Kidney capillary endothelial cell (primary cell): ENCODE results near the gene AGAP3.
"Not testable (repeated sequence)": the region's sequence is repeated elsewhere in the genome, so short reads cannot be mapped to it uniquely, and the experiment has no call there.

Experiments used
- DNase-seq: peaks from one replicate; pipeline ENCODE4 v3.0.0-alpha.2; 2018; ENCODE audit warnings: low spot score

Gene AGAP3

DNA sequence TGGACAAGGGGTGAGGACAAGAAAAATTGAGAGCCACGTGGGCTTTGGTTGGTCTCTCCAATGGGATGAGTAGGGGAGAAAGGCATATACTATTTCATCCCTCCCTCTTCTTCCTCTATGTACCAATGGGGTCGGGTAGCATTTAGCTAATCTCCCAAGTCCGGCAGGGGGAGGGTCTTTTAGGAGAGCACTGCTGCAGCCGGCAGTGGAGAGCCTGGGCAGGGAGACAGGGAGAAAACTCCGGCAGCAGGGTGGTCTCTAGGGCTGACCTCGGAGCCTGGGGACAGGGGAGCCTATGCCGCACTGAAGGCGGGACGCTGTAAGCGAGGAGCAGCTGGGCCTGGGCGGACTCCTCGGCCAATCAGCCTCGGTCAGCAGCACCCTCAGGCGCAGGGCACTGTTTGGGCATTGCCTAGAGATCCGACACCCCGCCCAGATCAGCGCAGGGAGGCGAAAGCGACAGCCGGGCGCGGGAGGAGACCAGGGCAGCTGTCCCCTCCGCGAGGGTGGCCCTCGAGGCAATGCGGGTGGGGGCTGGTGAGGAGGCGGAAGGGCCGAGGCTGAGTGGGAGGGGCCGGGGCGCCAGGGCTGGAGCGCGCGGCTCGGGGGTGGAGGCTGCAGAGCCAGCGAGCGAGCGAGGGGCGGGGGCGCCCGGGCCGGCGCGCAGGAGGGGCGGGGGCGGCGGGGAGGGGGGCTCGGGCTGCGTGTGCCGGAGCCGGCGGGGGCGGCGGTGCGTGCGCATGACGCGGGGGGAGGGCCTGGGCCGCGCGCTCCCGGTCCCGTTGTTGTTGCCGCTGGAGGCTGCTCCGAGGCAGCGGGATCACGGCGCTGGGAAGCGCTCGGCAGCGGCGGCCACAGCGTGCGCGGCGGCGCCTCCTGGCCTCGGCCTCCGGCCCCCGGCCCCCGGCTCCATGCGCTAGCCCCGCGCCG, at the start of gene AGAP3:
Gene AGAP3 (plus strand): TSS at position 785 of the 930 bp plus-strand sequence. CDS start 267 bp downstream, outside the sequence.
- no peak for DNase-seq

DNA sequence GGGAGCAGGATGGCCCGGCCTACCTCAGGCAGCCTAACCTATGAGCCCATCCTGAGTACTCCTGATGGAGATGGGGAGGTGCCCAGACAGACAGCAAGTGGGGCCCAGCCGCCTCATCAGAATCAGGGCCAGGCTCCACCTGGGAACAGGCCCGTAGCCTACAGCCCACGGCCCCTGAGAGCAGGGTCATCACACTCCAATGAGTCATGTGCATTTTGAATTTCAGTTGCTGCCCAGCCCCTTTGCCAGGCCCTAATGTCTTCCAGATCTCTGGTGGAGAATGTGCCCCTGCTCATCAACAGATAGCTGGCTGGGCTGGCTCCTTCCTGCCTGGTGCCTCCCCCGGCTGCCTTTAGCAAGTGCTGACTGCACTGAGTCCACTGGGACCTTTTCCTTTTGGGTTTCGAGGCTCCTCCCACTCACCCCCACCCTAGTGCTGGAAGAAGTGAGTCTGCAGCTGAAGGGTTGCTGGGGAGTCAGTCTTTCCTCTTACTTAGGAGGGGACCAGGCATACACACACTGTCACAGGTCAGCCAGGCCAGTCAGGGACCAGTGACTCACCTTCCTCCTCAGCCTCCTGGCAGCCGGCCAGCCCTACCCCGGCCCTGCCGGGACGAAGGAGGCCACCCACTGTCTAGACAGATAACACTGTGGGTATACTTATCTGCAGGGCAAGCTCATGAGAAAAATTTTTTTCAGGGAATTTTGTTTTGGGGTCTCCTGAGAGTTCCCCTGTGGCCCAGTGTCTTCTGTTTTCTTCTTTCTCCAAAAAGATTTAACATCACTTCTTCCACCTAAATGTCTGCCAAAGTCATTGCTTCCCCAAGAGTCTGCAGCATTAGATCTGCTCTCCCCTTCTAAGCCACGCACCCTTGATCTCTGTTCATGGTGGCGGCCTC, 47.1 kb upstream of the AGAP3 start:
- DNase-seq, result peak; percentile 100

DNA sequence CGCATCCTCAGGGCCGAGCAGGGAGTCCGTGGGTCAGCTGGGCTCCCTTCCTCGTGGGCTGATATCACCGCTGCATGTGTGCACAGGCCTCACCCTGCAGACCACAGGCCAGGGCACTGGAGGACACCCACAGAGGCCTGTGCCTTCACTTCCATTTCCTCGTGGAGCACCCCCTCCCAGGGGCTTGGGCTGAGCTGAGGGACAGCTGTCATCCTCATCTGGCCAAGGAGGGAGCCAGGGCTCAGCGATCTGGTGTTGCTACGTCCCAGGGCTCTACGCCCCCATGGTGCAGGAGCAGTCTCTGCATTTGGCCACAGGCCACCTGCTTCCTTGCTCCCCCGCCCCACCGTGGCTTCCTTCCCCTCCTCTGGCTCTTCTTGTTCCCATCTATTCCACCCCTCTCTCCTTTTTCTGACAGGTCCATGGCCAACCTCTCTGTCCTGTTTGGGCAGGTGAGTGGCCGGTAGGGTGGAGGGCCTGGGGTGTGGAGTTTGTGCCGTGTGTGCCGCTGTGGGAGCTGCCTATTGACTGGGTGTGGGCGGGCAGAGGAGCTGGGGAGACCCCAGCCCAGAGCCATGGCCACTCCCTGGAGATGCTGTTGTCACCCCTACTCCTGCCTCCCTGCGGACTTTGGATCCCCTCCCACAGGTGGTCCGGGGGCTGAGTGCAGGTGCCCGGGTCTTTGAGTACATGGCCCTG, 46.3 kb upstream of the AGAP3 start:
- DNase-seq, result no peak

DNA sequence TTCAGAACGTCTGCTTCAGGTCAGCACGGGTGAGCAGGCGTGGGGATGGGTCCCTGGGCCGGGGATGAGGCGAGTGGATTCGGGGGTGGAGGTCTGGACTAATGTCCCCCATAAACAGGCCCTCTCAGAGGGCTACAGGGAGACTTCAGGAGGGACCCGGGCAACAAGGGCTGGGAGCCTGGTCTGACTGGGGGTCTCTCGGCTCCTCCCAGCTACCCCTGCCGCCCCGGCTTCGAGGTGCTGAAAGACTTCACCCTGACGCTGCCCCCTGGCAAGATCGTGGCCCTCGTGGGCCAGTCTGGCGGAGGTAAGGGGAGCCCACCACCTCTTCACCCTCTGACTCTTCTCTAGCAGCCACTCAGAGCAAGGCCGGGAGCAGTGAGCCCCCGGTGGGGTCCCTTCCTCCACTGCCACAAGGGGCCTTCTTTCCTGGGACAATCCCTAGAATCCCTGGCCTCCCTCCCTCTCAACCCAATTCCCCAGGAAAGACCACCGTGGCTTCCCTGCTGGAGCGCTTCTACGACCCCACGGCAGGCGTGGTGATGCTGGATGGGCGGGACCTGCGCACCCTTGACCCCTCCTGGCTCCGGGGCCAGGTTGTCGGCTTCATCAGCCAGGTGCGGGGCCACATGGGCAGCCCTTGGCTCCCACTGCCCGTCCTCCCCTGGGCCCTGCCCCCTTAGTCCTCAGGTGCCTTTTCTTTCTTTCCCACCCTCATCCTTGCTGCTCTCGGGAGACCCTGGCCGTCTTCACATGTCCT, 45.5 kb upstream of the AGAP3 start:
- no peak for DNase-seq

DNA sequence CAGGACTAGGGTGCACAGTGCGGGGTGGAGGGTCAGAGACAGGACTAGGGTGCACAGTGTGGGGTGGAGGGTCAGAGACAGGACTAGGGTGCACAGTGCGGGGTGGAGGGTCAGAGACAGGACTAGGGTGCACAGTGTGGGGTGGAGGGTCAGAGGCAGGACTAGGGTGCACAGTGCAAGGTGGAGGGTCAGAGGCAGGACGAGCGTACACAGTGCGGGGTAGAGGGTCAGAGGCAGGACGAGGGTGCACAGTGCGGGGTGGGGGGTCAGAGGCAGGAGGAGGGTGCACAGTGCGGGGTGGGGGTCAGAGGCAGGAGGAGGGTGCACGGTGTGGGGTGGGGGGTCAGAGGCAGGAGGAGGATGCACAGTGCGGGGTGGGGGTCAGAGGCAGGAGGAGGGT, 42.8 kb upstream of the AGAP3 start:
- DNase-seq, result not testable (repeated sequence)

DNA sequence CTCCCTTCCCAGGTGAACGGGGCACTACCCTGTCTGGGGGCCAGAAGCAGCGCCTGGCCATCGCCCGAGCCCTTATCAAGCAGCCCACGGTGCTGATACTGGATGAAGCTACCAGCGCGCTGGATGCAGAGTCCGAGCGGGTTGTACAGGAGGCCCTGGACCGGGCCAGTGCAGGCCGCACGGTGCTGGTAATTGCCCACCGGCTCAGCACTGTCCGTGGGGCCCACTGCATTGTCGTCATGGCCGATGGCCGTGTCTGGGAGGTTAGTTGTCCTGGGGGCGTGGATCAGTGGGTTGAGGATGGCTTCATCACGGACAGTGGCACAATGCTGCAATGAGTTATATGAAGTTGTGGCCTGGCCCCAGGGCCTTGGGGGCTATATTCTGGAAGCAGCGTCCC, 42.3 kb upstream of the AGAP3 start:
- DNase-seq, result no peak

DNA sequence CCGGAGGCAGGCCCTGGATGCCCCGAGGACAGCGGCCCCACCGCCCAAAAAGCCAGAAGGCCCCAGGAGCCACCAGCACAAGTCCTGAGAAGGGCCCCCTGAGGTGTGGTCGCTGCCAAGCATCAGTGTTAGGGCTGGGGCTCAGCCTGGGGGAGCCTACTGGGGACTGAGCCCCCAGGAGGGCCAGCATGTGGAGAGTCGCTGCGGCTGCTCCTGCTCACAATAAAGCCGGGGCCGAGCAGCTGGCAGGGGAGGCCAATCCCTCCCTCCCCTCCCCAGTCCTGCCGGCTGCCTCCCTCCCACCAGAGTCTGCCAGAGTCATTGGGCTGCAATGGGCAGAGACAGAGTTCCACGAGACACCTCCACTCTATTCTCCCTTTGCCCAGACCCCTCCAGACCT, 41.0 kb upstream of the AGAP3 start:
- DNase-seq, result no peak

DNA sequence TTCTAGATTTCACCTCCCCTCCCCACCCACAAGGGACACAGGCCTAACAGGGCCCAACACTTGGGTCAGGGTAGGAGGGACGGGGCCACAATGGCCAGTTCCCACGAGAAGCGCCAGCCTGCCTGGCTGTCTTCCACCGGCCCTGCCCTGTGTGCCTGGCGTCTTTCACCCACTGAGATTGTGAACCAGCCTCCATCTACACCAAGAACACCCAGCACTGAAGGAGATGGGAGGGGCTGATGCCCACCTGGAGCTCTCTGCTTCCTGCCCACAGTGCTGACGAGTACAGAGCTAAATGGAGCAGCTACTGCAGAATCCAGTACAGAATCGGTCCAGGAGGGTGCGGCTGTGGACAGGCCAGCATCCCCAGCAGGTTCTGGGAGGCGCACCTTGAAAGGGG, 40.3 kb upstream of the AGAP3 start:
- DNase-seq, result no peak

DNA sequence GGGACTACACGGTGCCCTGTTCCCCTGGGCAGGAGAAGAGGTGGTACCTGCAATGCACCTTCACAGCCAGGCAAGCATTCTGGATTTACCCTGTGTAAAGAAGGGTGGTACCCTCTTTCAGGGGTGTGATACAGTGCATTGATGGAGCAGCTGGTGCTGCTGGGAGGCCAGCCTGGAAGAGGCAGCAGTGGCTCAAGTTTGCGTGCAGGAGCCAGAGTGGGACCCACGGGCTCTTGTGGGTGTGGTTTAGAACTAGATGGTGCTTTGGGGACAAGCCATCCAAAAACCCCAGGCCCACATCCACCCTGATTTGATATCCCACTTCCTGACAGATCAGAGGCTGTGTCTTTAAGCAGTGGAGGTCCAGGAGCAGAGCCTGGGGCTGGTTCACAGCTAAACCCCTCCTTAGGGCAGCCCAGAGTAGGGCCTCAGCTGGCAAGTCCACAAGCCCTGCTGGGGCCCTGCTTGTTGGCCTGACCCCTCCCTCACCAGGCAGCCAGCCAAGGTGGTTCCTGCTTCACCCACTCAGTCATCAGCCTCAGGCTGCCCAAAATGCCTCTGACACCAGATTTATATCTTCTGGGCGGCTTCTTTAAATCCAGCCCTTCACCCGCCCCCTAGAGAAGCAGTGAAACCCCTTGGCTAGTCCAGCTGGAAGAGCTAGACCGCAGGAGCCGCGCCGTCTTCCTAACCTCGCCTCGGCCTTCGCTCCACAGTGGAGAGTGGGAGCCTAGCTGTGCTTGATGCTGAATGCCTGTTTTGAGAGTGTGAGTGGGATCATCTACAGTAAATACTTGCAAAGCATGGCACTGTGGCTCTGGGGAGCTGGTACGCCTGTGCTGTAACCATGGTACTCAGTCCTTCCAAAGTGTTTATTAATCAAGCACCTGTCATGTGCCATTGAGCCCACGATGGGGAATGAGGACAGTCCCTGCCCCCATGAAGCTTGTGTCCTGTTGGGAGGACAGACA, 39.4 kb upstream of the AGAP3 start:
- DNase-seq, result no peak

DNA sequence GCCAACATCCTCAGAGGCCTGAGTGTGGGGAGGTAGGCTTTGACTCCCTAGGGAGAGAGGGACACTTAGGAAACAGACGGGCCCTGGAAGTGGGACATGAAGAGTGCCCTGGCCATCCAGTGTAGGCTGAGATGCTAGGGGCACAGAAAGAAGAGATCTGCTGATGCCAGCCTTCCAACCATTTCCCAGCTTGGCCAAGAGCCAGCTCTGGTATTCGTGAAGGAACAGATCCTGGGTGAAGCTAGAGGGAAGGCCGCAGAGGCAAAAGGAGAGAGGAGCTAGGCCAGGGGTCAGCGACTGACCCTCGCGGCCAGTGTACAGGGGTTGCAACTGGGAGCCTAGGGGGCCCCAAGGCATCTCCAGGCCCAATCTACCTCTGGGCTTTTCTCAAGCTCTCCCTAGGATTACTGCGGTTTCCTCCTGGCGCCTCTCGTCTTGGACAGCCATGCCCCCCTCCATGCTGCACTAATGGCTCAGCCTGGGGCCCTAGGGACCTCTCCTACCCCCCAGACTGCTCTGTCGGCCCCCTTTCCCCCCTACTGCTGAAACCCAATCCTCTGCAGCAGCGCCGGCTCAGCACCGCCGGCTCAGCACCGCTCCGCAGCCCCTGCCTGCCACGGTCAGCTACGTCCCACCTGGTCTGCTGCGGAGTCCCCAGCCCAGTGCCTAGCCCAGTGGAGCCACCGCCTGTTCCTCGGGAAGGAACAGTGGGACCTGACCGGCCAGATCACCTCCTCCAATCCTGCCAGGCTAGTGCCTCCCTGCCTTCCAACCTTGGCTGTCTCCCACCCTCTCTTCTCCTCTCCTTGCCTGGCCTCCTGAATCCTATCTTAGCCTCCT, 38.1 kb upstream of the AGAP3 start, which contains the start of gene ASIC3:
Gene ASIC3 (plus strand): TSS at position 556 of the 840 bp plus-strand sequence. CDS start 355 bp downstream, outside the sequence.
- DNase-seq, result no peak

DNA sequence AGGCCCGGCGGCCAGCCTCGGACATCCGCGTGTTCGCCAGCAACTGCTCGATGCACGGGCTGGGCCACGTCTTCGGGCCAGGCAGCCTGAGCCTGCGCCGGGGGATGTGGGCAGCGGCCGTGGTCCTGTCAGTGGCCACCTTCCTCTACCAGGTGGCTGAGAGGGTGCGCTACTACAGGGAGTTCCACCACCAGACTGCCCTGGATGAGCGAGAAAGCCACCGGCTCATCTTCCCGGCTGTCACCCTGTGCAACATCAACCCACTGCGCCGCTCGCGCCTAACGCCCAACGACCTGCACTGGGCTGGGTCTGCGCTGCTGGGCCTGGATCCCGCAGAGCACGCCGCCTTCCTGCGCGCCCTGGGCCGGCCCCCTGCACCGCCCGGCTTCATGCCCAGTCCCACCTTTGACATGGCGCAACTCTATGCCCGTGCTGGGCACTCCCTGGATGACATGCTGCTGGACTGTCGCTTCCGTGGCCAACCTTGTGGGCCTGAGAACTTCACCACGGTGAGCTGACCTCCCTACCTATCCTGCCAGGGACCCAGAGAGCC, 37.3 kb upstream of the AGAP3 start:
- DNase-seq, result no peak

DNA sequence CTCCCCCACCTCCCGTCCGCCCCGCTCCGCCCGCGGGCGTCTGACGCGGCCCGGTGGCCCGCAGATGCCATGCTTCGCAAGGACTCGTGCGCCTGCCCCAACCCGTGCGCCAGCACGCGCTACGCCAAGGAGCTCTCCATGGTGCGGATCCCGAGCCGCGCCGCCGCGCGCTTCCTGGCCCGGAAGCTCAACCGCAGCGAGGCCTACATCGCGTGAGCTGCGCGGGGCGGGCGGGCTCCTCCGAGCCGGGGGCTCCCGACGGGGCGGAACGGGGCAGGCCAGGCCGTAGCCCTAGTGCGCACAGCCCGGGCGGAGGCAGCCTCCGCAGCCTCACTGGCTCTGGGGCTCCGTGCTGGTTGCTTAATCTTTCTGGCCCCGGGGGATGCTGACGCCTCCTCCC, 35.2 kb upstream of the AGAP3 start:
- DNase-seq, result peak; percentile 62

DNA sequence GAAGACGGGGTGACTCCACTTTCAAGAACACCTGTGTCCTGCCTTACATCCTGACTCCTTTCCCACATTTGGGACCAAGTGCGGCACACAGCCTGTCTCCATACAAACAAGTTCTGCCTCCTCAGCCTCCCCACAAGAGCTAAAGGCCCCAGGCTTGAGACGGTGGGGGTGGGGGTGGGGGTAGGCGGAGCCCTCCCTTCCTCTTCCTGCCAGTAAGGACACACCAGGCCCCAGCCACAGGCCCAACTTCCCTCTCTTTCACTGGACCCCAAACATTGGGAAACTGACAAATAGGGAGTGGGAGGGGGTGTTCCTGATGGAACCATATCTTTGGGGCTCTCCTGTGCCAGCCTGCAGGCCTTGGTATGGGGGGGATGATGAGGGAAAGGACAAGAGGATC, 33.2 kb upstream of the AGAP3 start:
- DNase-seq, result no peak

DNA sequence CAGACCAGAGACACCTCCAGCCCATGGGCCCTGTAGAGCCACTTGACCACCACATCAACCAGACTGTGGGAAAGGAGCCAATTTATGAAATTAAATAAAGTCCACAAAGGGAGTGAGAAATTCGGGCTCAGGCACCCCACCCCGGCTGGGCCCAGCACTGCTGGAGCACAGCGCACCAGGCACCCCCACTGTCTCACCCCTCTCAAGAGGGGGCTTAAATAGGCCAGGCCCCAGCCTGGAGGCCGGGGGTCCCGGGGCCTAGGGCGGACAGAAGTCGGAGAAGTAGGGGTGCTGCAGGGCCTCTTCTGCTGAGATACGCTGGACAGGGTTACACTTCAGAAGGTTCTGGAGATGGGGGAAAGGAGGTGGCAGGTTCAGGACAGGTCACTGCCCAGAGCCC, 32.5 kb upstream of the AGAP3 start:
- DNase-seq, result no peak

DNA sequence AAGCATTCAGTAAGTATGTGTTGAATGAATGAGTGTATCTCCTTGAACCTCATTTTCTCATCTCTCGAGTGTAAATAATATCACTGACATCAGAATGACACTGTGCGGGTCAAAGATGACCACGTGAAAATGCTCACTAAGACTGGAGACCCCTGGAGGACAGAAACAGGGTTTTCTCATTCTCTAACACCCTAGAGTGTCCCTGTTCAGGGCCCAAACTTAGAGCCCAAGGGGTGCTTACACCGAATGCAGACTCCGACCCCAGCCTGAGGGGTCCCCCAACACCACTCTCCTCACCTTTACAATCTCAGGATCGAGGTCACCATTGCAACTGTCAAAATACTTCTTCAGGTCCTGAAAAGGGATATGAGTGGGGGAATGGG, 30.0 kb upstream of the AGAP3 start:
- no peak for DNase-seq

DNA sequence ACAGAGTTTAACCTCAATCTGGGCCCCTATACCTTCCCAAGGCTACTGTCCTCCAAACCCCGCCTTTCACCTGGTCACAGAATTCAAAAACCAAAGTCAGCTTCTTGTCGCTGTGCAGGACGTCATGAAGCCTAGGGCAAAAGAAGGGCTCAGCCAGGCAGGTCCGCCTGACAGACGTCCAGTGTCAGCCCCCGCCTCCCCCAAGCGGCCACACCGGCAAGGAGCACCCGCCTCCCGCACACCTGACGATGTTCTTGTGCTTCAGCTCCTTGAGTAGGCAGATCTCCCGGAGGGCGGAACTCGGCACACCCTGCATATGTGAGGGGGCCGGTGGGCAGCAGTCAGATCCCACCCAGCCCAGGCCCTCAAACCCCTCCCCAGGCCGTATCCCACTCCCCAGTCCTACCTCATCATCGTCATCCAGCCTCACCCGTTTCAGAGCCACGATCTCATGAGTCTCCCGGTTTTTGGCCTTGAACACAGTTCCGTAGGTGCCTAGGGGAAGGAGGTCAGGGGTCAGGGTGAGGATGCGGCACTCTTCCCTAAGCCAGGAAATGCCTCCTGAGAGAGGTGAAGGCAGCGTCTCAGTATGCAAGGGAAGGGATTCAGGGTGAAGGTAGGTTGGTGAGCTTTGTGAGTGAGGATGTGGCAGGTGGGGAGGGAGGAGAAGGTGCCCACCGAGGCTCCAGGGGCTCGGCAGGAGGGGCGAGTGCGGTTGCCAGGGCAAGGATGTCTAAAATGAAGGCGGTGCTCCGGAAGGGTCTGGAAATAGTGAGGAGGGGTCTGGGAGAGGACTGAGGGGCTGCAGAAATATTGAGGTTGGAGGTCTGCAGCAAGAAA, 29.4 kb upstream of the AGAP3 start:
- DNase-seq, result no peak

DNA sequence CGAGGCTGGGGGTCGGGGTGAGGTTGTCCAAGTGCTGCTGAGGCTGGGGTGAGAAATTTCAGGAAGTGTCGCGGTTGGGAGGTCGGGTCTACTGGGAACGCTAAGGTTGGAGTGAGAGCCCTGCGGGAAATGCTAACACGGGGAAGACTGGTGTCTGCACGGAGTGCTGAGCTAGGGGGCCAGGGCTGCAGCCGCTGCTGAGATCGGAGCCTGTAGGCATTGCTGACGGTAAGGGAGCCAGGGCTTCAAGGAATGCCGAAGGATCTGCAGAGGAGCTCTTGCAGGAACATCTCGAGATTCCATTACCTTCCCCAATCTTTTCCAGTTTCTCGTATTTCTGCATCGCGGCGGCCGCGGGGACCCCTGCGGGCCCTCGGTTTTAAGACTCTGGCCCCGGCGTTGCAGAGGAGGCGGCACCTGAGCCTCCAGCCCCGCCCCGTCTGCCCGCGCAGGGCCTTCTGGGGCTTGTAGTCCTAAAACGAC, 28.7 kb upstream of the AGAP3 start, which contains the start of gene CDK5:
Gene CDK5 (minus strand): TSS at position 392 of the 483 bp plus-strand sequence. CDS start 49 bp downstream, at position 343.
- no peak for DNase-seq
